Uterus (tissue), 4 donors: ENCODE data around the gene OR4K15. TPM values are rescaled to one million over a fixed set of nuclear protein-coding genes. Genes with fewer than 3 reads are reported as not detected.
"Not testable (repeated sequence)": the region's sequence is repeated elsewhere in the genome, so short reads cannot be mapped to it uniquely, and the experiment has no call there.

Source experiments
- DNase-seq, 2 donors: peaks; one replicate each; pipeline ENCODE4 v3.0.0-alpha.2; 2019 to 2020
- H3K27ac ChIP-seq, 2 donors: fragments of 200-600 bp; sonication (generic); 1 replicate in 1 of 2; 2 replicates in 1 of 2; pipeline ENCODE4 v1.5.1; 2016 to 2018
- H3K27me3 ChIP-seq, 2 donors: fragments of 200-600 bp; sonication (generic); one replicate each; pipeline ENCODE4 v1.5.1; 2018 to 2019; ENCODE audit warnings: control low read depth in 1 of 2
- H3K36me3 ChIP-seq, 2 donors: fragments of 200-600 bp; sonication (generic); one replicate each; pipeline ENCODE4 v1.5.1; 2019; ENCODE audit warnings: control low read depth in 1 of 2
- H3K4me1 ChIP-seq, 2 donors: fragments of 200-600 bp; sonication (generic); one replicate each; pipeline ENCODE4 v1.5.1; 2018 to 2019; ENCODE audit warnings: control low read depth in 1 of 2
- H3K4me3 ChIP-seq, 2 donors: fragments of 200-600 bp; sonication (generic); 1 replicate in 1 of 2; 2 replicates in 1 of 2; pipeline ENCODE4 v1.5.1; 2018 to 2019; ENCODE audit warnings: mild to moderate bottlenecking in 1 of 2
- H3K9me3 ChIP-seq, 2 donors: fragments of 200-600 bp; sonication (generic); one replicate each; pipeline ENCODE4 v1.5.1; 2019; ENCODE audit warnings: control low read depth in 1 of 2
- POLR2A ChIP-seq, 2 donors: fragments of 450-650 bp; IDR thresholded peaks; one replicate each; pipeline ENCODE4 v1.6.1; 2016; ENCODE audit warnings: antibody characterized with exemption in 2 of 2, mild to moderate bottlenecking in 1 of 2, moderate library complexity in 1 of 2
- intact Hi-C: fragments of 100-400 bp; cut with DNase I; formaldehyde crosslinking; loops from one replicate; pipeline ENCODE4 v1.15.1; 2023; ENCODE audit warnings: low total_unique reads
- total RNA-seq, 4 donors: library from RNA; depleted of rRNA in 3 of 4; stranded (reverse); fragments of >200 nt in 3 of 4; gene quantifications; one replicate each; pipeline versions ENCODE4 v1.1.0 to v1.2.4, GENCODE V29; 2014 to 2023
- TF ChIP-seq, protein P1 (sequence below), 4 experiments: fragments of 200-600 bp in 2 of 4; fragments of 450-650 bp in 2 of 4; sonication (generic) in 2 of 4; IDR thresholded peaks; one replicate each; pipeline ENCODE4 v1.5.1; 2016 to 2019; ENCODE audit warnings: antibody characterized with exemption in 4 of 4, mild to moderate bottlenecking in 2 of 4, moderate library complexity in 1 of 4
- donor health status: DM: yes; HTN: yes; CAD: no.

The OR4K15 gene, protein sequence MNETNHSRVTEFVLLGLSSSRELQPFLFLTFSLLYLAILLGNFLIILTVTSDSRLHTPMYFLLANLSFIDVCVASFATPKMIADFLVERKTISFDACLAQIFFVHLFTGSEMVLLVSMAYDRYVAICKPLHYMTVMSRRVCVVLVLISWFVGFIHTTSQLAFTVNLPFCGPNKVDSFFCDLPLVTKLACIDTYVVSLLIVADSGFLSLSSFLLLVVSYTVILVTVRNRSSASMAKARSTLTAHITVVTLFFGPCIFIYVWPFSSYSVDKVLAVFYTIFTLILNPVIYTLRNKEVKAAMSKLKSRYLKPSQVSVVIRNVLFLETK
- not detected for total RNA-seq

DNA sequence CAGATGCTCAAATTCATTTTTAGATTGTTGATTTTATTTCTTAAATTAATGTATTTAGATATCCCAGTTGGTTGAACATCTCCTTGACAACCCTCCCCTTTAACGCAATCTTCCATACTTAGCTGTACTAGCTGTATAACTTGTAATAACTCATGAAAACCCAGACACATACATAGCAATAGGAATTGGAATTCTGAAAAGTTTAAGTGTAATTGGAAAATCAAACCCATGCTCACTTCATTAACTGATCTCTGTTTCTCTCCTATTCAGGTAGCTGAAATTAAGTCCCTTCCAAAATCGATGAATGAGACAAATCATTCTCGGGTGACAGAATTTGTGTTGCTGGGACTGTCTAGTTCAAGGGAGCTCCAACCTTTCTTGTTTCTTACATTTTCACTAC, at the start of gene OR4K15:
OR4K15 (plus strand) TSS at position 301 of the 400 bp plus-strand sequence; CDS start at position 301, 0 bp downstream.
- Histone ChIP-seq H3K9me3 (no peaks in the 10 kb centered on the region), H3K27me3 (no peaks in the 10 kb centered on the region), H3K36me3 (no peaks in the 10 kb centered on the region), H3K4me3 (no peak within 1 kb of the TSS), H3K27ac (no peak within 1 kb of the TSS), H3K4me1 (no peaks in the 10 kb centered on the region)
- TF ChIP-seq, protein P1, sequence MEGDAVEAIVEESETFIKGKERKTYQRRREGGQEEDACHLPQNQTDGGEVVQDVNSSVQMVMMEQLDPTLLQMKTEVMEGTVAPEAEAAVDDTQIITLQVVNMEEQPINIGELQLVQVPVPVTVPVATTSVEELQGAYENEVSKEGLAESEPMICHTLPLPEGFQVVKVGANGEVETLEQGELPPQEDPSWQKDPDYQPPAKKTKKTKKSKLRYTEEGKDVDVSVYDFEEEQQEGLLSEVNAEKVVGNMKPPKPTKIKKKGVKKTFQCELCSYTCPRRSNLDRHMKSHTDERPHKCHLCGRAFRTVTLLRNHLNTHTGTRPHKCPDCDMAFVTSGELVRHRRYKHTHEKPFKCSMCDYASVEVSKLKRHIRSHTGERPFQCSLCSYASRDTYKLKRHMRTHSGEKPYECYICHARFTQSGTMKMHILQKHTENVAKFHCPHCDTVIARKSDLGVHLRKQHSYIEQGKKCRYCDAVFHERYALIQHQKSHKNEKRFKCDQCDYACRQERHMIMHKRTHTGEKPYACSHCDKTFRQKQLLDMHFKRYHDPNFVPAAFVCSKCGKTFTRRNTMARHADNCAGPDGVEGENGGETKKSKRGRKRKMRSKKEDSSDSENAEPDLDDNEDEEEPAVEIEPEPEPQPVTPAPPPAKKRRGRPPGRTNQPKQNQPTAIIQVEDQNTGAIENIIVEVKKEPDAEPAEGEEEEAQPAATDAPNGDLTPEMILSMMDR (IDR thresholded peaks at IDR 0.05), result no peak
- no peak for TF ChIP-seq POLR2A (IDR thresholded peaks at IDR 0.05)
- intact Hi-C loops, result no loop called here
- no peak for DNase-seq

DNA sequence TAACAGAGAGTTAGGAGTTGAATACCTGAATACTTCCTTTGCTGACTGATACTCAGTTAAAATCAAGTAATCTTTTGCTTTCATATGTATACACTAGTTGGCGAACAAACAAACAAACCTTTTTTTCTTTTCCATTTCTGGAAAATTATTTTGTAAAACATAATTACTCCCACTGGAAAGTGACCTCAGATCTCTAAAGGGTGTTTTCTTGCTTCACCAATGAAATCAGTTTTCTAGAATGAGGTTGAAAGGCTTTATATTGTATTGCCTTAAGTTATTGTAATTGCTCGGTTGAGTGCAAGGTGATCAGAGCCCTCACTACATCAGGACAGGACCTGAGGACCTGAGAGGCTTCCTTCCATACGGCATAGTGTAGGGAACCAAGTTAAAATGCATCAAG, 44.8 kb upstream of the OR4K15 start, which contains the start of gene OR4K1:
OR4K1 (plus strand) TSS at position 301 of the 400 bp plus-strand sequence. CDS start 4,750 bp downstream, outside the sequence.
- H3K9me3 ChIP-seq, result no peaks in the 10 kb centered on the region
- H3K27ac ChIP-seq, result no peak within 1 kb of the TSS
- no peaks in the 10 kb centered on the region for H3K27me3 ChIP-seq
- H3K4me3 ChIP-seq, result no peak within 1 kb of the TSS
- H3K36me3 ChIP-seq, result no peaks in the 10 kb centered on the region
- no peak for TF ChIP-seq POLR2A (IDR thresholded peaks at IDR 0.05)
- TF ChIP-seq, protein P1 (IDR thresholded peaks at IDR 0.05), result no peak
- intact Hi-C loops, result no loop called here
- DNase-seq, result no peak
- no peaks in the 10 kb centered on the region for H3K4me1 ChIP-seq

DNA sequence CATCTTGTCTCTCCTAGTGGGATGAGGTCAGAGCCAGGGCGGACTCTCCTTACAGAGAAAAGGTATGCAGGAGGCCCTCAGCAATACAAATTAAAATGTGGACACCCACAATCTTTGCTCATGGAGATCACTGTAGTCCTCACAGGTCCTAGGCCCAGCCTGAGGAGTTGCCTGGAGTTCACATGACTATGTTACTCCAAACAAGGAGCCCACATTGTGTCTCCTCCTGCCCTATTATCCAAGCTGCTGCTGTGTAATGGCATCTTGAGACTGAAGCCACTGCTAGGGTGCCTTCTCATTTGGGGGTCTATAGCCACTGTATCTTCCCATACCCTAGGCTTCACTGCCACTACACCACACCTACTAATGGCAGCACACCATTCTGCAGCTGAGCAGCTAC, 33.7 kb upstream of the OR4K15 start:
- Histone ChIP-seq H3K36me3 (no peaks in the 10 kb centered on the region), H3K9me3 (no peaks in the 10 kb centered on the region), H3K27me3 (no peaks in the 10 kb centered on the region), H3K27ac (no peak overlapping the region), H3K4me1 (no peaks in the 10 kb centered on the region), H3K4me3 (no peak overlapping the region)
- DNase-seq, result no peak
- intact Hi-C loops, result no loop called here
- no peak for TF ChIP-seq POLR2A (IDR thresholded peaks at IDR 0.05)
- TF ChIP-seq, protein P1 (IDR thresholded peaks at IDR 0.05), result no peak

DNA sequence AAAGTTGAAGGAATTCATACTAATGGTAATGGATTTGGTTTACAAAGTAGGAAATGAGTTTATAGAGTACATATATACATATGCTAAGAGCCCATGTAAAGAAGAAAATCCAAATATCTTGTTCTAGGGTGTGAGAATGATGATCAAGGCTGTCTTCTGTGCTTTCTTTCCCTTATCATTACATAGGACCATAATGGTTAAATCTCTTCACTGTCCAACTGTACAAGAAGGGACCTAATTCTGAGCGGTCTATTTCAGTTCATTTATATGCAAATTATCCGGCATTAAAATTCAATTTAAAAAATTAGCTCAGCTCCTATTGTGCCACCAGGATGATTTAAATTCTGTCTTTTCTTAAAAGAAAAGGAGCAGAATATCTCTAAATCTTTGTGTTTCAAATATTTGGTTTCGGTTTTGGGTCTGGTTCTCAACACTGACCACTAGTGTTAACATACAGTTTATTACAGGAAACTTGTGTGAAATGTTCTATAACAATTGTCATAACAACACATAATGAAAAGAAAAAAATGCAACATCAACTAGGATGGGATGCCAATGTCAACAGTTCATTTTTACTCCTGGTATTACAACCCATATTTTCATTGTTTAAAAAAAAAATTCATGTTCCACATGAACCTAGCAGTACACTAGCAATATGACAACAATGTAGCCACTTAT, 27.8 kb upstream of the OR4K15 start:
- Histone ChIP-seq H3K27ac (no peak overlapping the region), H3K4me3 (no peak overlapping the region), H3K9me3 (no peaks in the 10 kb centered on the region), H3K36me3 (no peaks in the 10 kb centered on the region), H3K4me1 (no peaks in the 10 kb centered on the region), H3K27me3 (no peaks in the 10 kb centered on the region)
- TF ChIP-seq, protein P1 (IDR thresholded peaks at IDR 0.05), result no peak
- TF ChIP-seq POLR2A (IDR thresholded peaks at IDR 0.05), result no peak
- intact Hi-C loops, result no loop called here
- DNase-seq, result no peak

DNA sequence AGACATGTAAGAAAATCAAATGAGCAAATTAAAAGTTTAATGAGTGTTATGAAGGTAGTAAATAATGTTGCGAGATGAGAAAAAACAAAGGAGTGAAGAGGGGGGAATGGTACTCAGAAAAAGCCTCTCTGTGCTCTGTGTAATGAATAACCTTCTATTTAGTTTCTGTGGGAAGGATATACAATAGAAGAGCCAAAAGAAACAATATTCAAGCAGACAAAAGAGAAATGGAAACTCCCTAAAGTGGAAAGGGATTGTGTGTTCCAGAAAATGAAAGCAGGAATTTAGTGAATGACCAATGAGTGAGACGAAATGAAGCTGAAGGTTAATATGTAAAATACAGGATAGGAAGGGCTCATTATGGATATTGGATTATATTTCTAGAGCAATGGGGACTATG, 26.2 kb upstream of the OR4K15 start:
- Histone ChIP-seq H3K4me3 (no peak overlapping the region), H3K27me3 (no peaks in the 10 kb centered on the region), H3K4me1 (no peaks in the 10 kb centered on the region), H3K9me3 (no peaks in the 10 kb centered on the region), H3K27ac (no peak overlapping the region), H3K36me3 (no peaks in the 10 kb centered on the region)
- intact Hi-C loops, result no loop called here
- TF ChIP-seq POLR2A (IDR thresholded peaks at IDR 0.05), result no peak
- TF ChIP-seq, protein P1 (IDR thresholded peaks at IDR 0.05), result no peak
- DNase-seq, result no peak

DNA sequence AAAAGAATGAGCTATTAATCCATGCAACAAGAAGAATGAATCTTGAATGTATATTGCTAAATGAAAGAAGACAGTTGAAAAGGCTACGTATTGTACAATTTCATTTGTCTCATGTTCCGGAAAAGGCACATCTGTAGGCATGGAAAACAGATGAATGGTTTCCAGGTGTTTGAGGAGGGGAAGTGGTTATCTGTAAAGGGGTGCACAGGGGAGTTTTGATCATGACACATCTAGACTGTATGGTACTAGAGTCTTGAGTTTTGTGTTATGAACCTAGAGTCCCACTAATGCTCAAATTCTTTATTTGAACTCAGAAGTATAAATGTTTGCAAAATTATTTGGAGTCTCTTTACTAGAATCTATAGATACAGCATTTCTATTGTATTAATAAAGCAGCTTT, 5.7 kb upstream of the OR4K15 start:
- intact Hi-C loops, H3K9me3 ChIP-seq, H3K4me3 ChIP-seq, DNase-seq, H3K36me3 ChIP-seq, H3K27ac ChIP-seq, H3K4me1 ChIP-seq, H3K27me3 ChIP-seq: not testable (repeated sequence)
